Mesenchymal stem cell (in vitro differentiated cells and primary cell): ENCODE results near the gene C16orf92.

ENCODE experiments used
- DNase-seq: peaks from one replicate; pipeline ENCODE4 v3.0.0-alpha.2; 2013
- H2AFZ ChIP-seq: one replicate; pipeline ENCODE4 v1.6.1; 2013; ENCODE audit warnings: low read depth, mild to moderate bottlenecking, control low read depth, inconsistent platforms, low read length, moderate library complexity
- H2AK5ac ChIP-seq: 2 replicates; pipeline ENCODE4 v1.6.1; 2013; ENCODE audit warnings: low read length, moderate library complexity, mild to moderate bottlenecking, inconsistent platforms; ENCODE audit not compliant: severe bottlenecking
- H2BK120ac ChIP-seq: one replicate; pipeline ENCODE4 v1.6.1; 2013; ENCODE audit warnings: low read depth, mild to moderate bottlenecking, inconsistent platforms, low read length, moderate library complexity
- H2BK12ac ChIP-seq, 2 experiments: one replicate each; pipeline ENCODE4 v1.6.1; 2013; ENCODE audit warnings: inconsistent platforms in 2 of 2, low read length in 2 of 2, mild to moderate bottlenecking in 2 of 2, moderate library complexity in 2 of 2, control low read depth in 1 of 2
- H2BK15ac ChIP-seq: one replicate; pipeline ENCODE4 v1.6.1; 2013; ENCODE audit warnings: mild to moderate bottlenecking, low read depth, inconsistent platforms; ENCODE audit not compliant: poor library complexity, severe bottlenecking
- H2BK5ac ChIP-seq: 2 replicates; pipeline ENCODE4 v1.6.1; 2013; ENCODE audit warnings: low read depth, mild to moderate bottlenecking, low read length, control low read depth, inconsistent platforms; ENCODE audit not compliant: poor library complexity, severe bottlenecking
- H3K14ac ChIP-seq, 2 experiments: one replicate each; pipeline ENCODE4 v1.6.1; 2013; ENCODE audit warnings: inconsistent platforms in 2 of 2, low read length in 2 of 2, control low read depth in 1 of 2, mild to moderate bottlenecking in 1 of 2, moderate library complexity in 1 of 2
- H3K18ac ChIP-seq, 2 experiments: one replicate each; pipeline ENCODE4 v1.6.1; 2013; ENCODE audit warnings: inconsistent platforms in 2 of 2, low read length in 2 of 2, control low read depth in 1 of 2, low read depth in 1 of 2, mild to moderate bottlenecking in 1 of 2
- H3K23ac ChIP-seq, 2 experiments: one replicate each; pipeline ENCODE4 v1.6.1; 2013; ENCODE audit warnings: inconsistent platforms in 2 of 2, low read length in 2 of 2, mild to moderate bottlenecking in 2 of 2, moderate library complexity in 2 of 2, control low read depth in 1 of 2
- H3K27ac ChIP-seq: 2 replicates; pipeline ENCODE4 v1.5.1; 2013; ENCODE audit warnings: mild to moderate bottlenecking, moderate library complexity, low read length, control low read depth, inconsistent platforms; ENCODE audit not compliant: poor library complexity, severe bottlenecking
- H3K27me3 ChIP-seq, 2 experiments: 2 replicates each; pipeline versions ENCODE4 v1.6.1 to v1.7.0; 2013; ENCODE audit warnings: low read length in 2 of 2, mild to moderate bottlenecking in 2 of 2, moderate library complexity in 2 of 2, control low read depth in 1 of 2, inconsistent platforms in 1 of 2; ENCODE audit not compliant: control insufficient read depth in 1 of 2, insufficient read depth in 1 of 2
- H3K36me3 ChIP-seq, 2 experiments: 2 replicates each; pipeline versions ENCODE4 v1.6.1 to v1.7.0; 2013; ENCODE audit warnings: low read length in 2 of 2, control low read depth in 1 of 2, inconsistent platforms in 1 of 2, low read depth in 1 of 2, mild to moderate bottlenecking in 1 of 2; ENCODE audit not compliant: insufficient read depth in 2 of 2, control insufficient read depth in 1 of 2
- H3K4ac ChIP-seq, 2 experiments: one replicate each; pipeline ENCODE4 v1.6.1; 2013; ENCODE audit warnings: inconsistent platforms in 2 of 2, low read length in 2 of 2, mild to moderate bottlenecking in 2 of 2, moderate library complexity in 2 of 2, control low read depth in 1 of 2, low read depth in 1 of 2
- H3K4me1 ChIP-seq: 2 replicates; pipeline ENCODE4 v1.6.1; 2013; ENCODE audit warnings: low read depth, low read length, control low read depth; ENCODE audit not compliant: control insufficient read depth, insufficient read depth
- H3K4me2 ChIP-seq: 2 replicates; pipeline ENCODE4 v1.6.1; 2013; ENCODE audit warnings: low read length, mild to moderate bottlenecking, inconsistent platforms; ENCODE audit not compliant: poor library complexity, severe bottlenecking
- H3K4me3 ChIP-seq, 2 experiments: 2 replicates each; pipeline versions ENCODE4 v1.5.1 to v1.7.0; 2013; ENCODE audit warnings: low read length in 2 of 2, mild to moderate bottlenecking in 2 of 2, control low read depth in 1 of 2, low read depth in 1 of 2; ENCODE audit not compliant: insufficient read depth in 1 of 2
- H3K79me1 ChIP-seq: replicated peaks from 2 replicates; pipeline ENCODE4 v1.6.1; 2013; ENCODE audit warnings: mild to moderate bottlenecking, control low read depth, low read length, inconsistent platforms; ENCODE audit not compliant: poor library complexity, severe bottlenecking
- H3K9ac ChIP-seq: 2 replicates; pipeline ENCODE4 v1.7.0; 2013; ENCODE audit warnings: mild to moderate bottlenecking, low read length, moderate library complexity
- H3K9me3 ChIP-seq: 2 replicates; pipeline ENCODE4 v1.7.0; 2013; ENCODE audit warnings: mild to moderate bottlenecking, low read length; ENCODE audit not compliant: control insufficient read depth
- H4K8ac ChIP-seq: one replicate; pipeline ENCODE4 v1.6.1; 2013; ENCODE audit warnings: inconsistent platforms, mild to moderate bottlenecking, low read length, moderate library complexity
- H4K91ac ChIP-seq: one replicate; pipeline ENCODE4 v1.6.1; 2013; ENCODE audit warnings: mild to moderate bottlenecking, low read length, inconsistent platforms
- WGBS: methylation state at CpG from one replicate; pipeline ENCODE4 v1.1.7; 2013; ENCODE audit warnings: mixed read lengths; 5-methylcytosine and 5-hydroxymethylcytosine counted together

The C16orf92 gene

DNA sequence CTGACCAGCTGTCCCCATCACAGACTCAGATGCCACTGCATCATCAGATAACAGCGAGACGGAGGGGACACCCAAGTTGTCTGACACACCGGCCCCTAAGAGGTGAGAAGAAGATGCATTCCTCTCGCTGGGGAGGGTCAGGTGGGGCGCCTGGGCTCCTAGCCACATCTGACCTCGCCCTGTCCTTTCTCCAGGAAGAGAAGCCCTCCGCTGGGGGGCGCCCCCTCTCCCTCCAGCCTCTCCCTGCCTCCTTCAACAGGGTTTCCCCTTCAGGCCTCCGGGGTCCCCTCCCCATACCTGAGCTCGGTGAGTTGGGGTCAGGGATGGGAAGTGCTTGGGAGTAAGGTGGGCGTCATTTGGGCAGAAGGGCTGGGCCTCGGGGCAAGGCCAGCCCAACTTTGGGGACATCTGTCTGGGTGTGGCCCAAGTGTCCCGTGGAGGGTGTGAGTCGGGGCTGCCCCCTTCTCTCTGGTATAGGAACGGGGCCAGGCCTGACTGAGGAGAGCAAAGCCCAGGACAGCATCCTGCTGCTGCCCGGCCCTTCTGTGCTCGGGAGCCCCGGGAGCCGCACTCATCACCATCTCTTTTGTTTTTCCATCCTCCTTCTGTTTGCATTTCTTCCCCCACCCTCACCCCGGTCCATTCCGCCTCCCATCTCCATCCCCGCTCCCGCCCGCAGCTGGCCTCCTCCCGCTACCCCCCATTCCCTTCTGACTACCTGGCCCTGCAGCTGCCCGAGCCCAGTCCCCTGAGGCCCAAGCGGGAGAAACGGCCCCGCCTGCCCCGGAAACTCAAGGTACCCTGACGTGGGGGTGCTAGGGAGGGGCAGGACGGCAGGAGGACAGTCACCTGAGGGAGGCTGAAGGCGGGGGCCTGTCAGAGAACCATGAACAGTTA, 22.0 kb upstream of the C16orf92 start:
- Histone ChIP-seq H2AFZ (no peak overlapping the region), H2BK15ac (no peak overlapping the region), H3K4ac (no peak overlapping the region)

GRCh38 chr16:30002614-30003346, 20.2 kb upstream of the C16orf92 start:
- Histone ChIP-seq H3K27ac (no peak overlapping the region), H4K91ac (no peak overlapping the region), H2BK12ac (no peak overlapping the region), H2AFZ (no peak overlapping the region), H3K9me3 (no peaks in the 10 kb centered on the region), H3K23ac (no peak overlapping the region), H3K4me3 (no peak overlapping the region), H2BK5ac (no peak overlapping the region), H3K14ac (no peak overlapping the region), H3K4ac (no peak overlapping the region), H2BK15ac (no peak overlapping the region), H2AK5ac (no peak overlapping the region), H3K4me1 (peaks cover 2% of the 10 kb centered on the region), H3K79me1 (peaks cover 24% of the 10 kb centered on the region), H3K27me3 (peaks cover 0 to 8% of the 10 kb centered on the region in 2 experiments), H4K8ac (no peak overlapping the region), H2BK120ac (no peak overlapping the region), H3K18ac (no peak overlapping the region), H3K4me2 (no peak overlapping the region), H3K9ac (no peak overlapping the region), H3K36me3 (peaks cover 34 to 72% of the 10 kb centered on the region in 2 experiments)
- no peak for DNase-seq
- 92% methylated on average over 19 of the region's 19 CpGs for WGBS

More for the DNA sequence above, 22.0 kb upstream of the C16orf92 start:
- Histone ChIP-seq H3K4me1 (peaks cover 5% of the 10 kb centered on the region), H4K8ac (no peak overlapping the region), H2BK120ac (no peak overlapping the region), H2AK5ac (no peak overlapping the region), H3K9me3 (no peaks in the 10 kb centered on the region), H4K91ac (no peak overlapping the region), H2BK12ac (no peak overlapping the region), H2BK5ac (no peak overlapping the region), H3K27ac (no peak overlapping the region), H3K14ac (no peak overlapping the region), H3K4me3 (no peak overlapping the region), H3K79me1 (peaks cover 26% of the 10 kb centered on the region), H3K9ac (no peak overlapping the region), H3K27me3 (no peaks in the 10 kb centered on the region), H3K23ac (no peak overlapping the region), H3K4me2 (no peak overlapping the region), H3K18ac (no peak overlapping the region), H3K36me3 (peaks cover 37 to 61% of the 10 kb centered on the region in 2 experiments)
- WGBS = 91% methylated on average over 32 of the region's 33 CpGs
- DNase-seq = no peak

- H3K4me1 ChIP-seq = peaks cover 2% of the 10 kb centered on the region
- H3K4ac ChIP-seq = no peak overlapping the region
- H2AK5ac ChIP-seq = no peak overlapping the region
- no peak overlapping the region for H3K9ac ChIP-seq
- H3K4me3 ChIP-seq = no peak overlapping the region
- H3K79me1 ChIP-seq = peaks cover 24% of the 10 kb centered on the region
- 95% methylated on average over 14 of the region's 17 CpGs for WGBS
- no peaks in the 10 kb centered on the region for H3K9me3 ChIP-seq
- no peak overlapping the region for H2BK120ac ChIP-seq
- no peak for DNase-seq
- no peak overlapping the region for H3K4me2 ChIP-seq
- H3K18ac ChIP-seq = no peak overlapping the region
- H2BK12ac ChIP-seq = no peak overlapping the region
- H3K27me3 ChIP-seq = peaks cover 0 to 17% of the 10 kb centered on the region in 2 experiments
- H4K91ac ChIP-seq = no peak overlapping the region
- no peak overlapping the region for H2AFZ ChIP-seq
- no peak overlapping the region for H3K14ac ChIP-seq
- H2BK5ac ChIP-seq = no peak overlapping the region
- no peak overlapping the region for H2BK15ac ChIP-seq
- no peak overlapping the region for H3K23ac ChIP-seq
- H3K36me3 ChIP-seq = peaks cover 33 to 72% of the 10 kb centered on the region in 2 experiments
- no peak overlapping the region for H4K8ac ChIP-seq
- H3K27ac ChIP-seq = no peak overlapping the region
Measured at GRCh38 chr16:30003670-30004423, 19.2 kb upstream of the C16orf92 start.
